ENCODE results near the gene RSPO3.

DNA sequence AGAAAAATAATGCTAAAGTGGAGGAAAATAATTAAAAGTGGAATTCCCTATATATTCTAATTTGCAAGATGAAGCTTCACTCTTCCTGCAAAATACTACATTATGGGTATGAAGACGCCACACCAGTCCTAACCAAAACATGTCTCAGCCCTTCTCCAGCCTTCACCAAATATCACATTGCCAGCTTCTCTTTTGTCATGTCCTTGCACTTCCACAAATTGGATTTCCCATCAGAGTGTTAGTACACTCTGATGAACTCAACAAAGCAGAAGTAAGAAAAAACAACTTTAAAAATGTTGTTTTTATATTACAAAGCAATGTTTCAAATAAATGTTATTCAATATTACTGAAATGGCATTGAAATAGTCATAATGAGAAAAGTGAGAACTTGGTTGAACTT lies 85.8 kb downstream of the RSPO3 start:
- TF ChIP-seq RAD21 (IDR thresholded peaks at IDR 0.05) (no peak), YY1 (IDR thresholded peaks at IDR 0.05) (no peak), CTCF (IDR thresholded peaks at IDR 0.05; ENCODE audit: low read depth, low read length, missing input control) (no peak)
- TF ChIP-seq, protein P1, sequence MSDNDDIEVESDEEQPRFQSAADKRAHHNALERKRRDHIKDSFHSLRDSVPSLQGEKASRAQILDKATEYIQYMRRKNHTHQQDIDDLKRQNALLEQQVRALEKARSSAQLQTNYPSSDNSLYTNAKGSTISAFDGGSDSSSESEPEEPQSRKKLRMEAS (IDR thresholded peaks at IDR 0.05) = no peak
